Endothelial cell (in vitro differentiated cells): ENCODE data around the gene ARID1B. TPM values are rescaled to one million over a fixed set of nuclear protein-coding genes. Genes with fewer than 3 reads are reported as not detected.
A peak's percentile ranks its signal among the peaks of the same experiment; 100 is the strongest.

Experiments used
- DNase-seq: peaks from one replicate; pipeline ENCODE4 v3.0.0; 2021; ENCODE audit warnings: low spot score
- H3K27ac Mint-ChIP-seq: one replicate; pipeline ENCODE4 v1.8.0; 2021; ENCODE audit warnings: mixed read lengths, inconsistent platforms; ENCODE audit not compliant: unreplicated experiment
- H3K27me3 Mint-ChIP-seq: one replicate; pipeline ENCODE4 v1.8.0; 2021; ENCODE audit warnings: mild to moderate bottlenecking, moderate library complexity, mixed read lengths, inconsistent platforms; ENCODE audit not compliant: unreplicated experiment
- H3K36me3 Mint-ChIP-seq: one replicate; pipeline ENCODE4 v1.8.0; 2021; ENCODE audit warnings: mild to moderate bottlenecking, low read depth, mixed read lengths, inconsistent platforms; ENCODE audit not compliant: unreplicated experiment
- H3K4me1 Mint-ChIP-seq: one replicate; pipeline ENCODE4 v1.8.0; 2021; ENCODE audit warnings: mild to moderate bottlenecking, mixed read lengths, inconsistent platforms; ENCODE audit not compliant: unreplicated experiment
- H3K4me3 Mint-ChIP-seq: one replicate; pipeline ENCODE4 v1.8.0; 2021; ENCODE audit warnings: mild to moderate bottlenecking, mixed read lengths, inconsistent platforms; ENCODE audit not compliant: unreplicated experiment
- H3K9me3 Mint-ChIP-seq: one replicate; pipeline ENCODE4 v1.8.0; 2021; ENCODE audit warnings: mixed read lengths, inconsistent platforms; ENCODE audit not compliant: unreplicated experiment
- total RNA-seq: library from RNA; stranded (reverse); fragmentation: NEBNext Ultra II Directional; extraction: Animal tissue kit (Norgen Biotek cat#: 25700); gene quantifications from one replicate; pipeline ENCODE4 v1.2.1, GENCODE V29; 2021; ENCODE audit not compliant: unreplicated experiment
- TF ChIP-seq, protein P1 (sequence below): fragments of 200-600 bp; sonication (generic); IDR thresholded peaks from one replicate; pipeline ENCODE4 v1.5.0; 2021; ENCODE audit warnings: antibody characterized with exemption; ENCODE audit not compliant: unreplicated experiment

The ARID1B gene
- total RNA-seq, 1 donor from 2014 or later: 104 TPM

DNA sequence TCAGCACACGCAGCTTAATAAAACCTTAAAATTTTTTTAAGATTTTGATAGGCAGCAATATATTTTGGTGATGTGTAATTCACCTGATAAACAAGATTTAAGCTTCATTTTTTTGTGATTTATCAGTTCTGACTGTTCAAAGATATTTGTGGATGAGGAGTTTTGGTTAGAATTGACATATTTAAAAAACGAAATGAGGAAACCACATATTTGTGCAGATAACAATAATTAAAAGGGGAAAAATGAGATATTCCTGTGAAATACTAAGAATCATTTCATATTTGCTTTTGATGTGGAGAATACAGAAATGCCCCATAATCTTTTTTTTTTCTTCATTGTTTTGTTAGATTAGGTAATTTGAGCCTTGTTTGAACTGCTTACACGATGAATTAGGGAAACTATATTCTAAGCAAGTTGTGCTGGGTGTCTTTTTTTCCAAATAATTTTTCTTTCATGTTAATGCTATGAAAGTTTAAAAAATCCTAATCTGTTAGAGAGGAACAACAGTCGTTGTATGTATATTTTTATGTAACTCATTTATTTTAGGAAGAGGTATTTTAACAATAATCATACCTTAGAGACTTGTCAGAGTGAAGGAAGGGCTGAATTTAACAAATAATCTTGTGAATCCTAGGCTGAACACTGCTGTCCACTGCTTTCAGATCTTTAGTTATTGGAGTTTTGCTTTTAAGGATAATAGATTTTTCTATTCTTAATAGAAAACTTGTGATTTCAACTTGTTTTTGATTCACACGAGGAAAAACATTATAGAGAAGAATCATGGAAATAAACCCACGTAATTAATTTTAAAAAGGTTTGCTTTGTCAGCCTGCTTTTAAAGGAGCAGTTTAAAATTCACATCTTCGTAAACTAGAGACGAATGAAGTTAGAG, 4.0 kb downstream of the ARID1B start:
- peaks cover 36% of the 10 kb centered on the region for H3K4me1 Mint-ChIP-seq
- H3K4me3 Mint-ChIP-seq: peak overlapping the region; percentile 98
- H3K9me3 Mint-ChIP-seq: no peaks in the 10 kb centered on the region
- peaks cover 12% of the 10 kb centered on the region for H3K36me3 Mint-ChIP-seq
- DNase-seq: no peak
- no peak overlapping the region for H3K27ac Mint-ChIP-seq
- H3K27me3 Mint-ChIP-seq: peaks cover 21% of the 10 kb centered on the region
- TF ChIP-seq, protein P1, sequence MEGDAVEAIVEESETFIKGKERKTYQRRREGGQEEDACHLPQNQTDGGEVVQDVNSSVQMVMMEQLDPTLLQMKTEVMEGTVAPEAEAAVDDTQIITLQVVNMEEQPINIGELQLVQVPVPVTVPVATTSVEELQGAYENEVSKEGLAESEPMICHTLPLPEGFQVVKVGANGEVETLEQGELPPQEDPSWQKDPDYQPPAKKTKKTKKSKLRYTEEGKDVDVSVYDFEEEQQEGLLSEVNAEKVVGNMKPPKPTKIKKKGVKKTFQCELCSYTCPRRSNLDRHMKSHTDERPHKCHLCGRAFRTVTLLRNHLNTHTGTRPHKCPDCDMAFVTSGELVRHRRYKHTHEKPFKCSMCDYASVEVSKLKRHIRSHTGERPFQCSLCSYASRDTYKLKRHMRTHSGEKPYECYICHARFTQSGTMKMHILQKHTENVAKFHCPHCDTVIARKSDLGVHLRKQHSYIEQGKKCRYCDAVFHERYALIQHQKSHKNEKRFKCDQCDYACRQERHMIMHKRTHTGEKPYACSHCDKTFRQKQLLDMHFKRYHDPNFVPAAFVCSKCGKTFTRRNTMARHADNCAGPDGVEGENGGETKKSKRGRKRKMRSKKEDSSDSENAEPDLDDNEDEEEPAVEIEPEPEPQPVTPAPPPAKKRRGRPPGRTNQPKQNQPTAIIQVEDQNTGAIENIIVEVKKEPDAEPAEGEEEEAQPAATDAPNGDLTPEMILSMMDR: no peak

DNA sequence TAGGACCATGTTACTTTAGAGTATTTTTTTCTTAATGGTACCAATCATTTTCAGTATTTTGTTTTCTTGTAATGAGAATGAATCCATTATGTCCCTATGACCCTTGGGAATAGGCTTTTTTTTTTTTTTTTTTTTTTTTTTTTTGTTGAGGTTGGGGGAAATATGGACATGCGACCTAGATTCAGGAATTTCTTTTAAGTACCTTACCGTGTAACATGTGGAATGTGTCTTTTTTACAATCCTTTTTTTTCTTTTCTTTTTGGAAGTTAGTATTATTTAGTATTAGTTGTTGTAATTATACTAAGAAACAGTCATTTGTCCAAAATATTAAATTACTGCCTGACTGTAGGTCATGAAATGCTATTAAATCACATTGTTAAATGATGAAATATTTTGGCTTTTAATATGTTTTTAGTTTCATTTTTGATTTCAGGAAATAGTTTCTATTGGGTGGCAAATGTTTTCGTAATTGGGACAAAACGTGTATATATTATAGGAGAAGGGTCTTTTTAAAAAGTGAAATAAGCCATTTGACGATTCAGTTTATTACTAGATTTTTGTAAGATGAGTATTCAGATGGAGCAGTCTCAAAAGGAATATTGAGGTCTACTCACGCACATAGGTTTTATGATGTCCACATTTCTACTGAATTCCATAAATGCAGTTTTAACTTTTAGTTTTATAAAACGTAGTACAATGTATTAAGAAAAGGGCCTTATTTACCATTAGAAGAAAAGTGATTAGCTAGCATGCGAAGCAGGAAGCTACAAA, 4.9 kb downstream of the ARID1B start:
- Mint-ChIP-seq H3K27me3 (peaks cover 14% of the 10 kb centered on the region), H3K27ac (peak overlapping the region; percentile 80), H3K4me1 (peaks cover 36% of the 10 kb centered on the region), H3K4me3 (peak overlapping the region; percentile 98), H3K9me3 (no peaks in the 10 kb centered on the region), H3K36me3 (peaks cover 6% of the 10 kb centered on the region)
- TF ChIP-seq, protein P1: no peak
- DNase-seq: no peak

DNA sequence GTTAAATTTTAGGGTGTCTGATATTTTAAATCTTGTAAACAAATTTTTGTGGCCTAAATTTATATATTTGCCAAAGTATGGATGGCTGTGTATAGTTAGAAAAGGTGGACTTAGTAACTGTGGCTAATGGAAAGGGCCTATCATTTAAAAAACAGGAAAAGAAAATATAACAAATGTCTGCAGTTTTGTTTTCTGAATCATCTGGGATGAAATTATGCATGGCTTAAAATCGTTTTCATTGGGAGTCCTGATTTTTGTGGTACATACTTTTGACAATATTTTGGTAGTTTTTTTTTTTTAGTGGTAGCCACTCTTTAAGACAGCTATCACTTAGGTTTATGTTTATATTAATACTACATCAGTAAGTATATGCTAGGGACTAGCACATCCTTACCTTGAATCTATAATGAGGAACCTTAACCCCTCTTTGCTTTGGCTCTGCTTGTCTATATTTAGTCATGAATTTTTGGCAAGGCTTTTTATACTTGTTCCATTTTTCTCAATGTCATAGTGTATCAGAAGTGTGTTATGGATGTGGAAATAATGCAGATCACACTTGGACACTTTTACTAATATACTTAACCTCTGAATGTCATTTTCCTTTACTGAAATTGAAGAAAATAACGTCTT, 5.6 kb downstream of the ARID1B start:
- TF ChIP-seq, protein P1: no peak
- no peaks in the 10 kb centered on the region for H3K9me3 Mint-ChIP-seq
- no peak overlapping the region for H3K4me3 Mint-ChIP-seq
- peak overlapping the region; percentile 80 for H3K27ac Mint-ChIP-seq
- no peak for DNase-seq
- peaks cover 6% of the 10 kb centered on the region for H3K36me3 Mint-ChIP-seq
- H3K4me1 Mint-ChIP-seq: peaks cover 36% of the 10 kb centered on the region
- peaks cover 12% of the 10 kb centered on the region for H3K27me3 Mint-ChIP-seq

DNA sequence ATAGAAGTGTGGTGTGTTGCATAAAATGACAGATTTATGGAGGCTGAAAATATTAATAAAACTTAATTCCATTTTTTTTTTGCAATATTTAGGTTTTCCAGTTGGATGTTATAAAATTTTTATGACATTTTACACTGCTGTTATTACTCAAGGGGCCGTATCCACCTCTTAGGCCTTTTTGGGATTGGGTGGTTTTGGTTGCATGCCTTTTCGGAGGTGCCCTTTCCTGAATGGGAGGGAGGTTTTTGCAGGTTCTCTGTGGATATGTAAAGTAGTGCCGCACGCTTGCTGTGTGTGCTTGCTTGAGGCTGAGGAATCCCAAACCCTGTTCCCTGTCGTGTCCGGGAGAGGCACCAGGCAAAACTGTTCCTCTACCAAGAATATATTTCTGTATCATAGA, 6.8 kb downstream of the ARID1B start:
- no peak for DNase-seq
- H3K36me3 Mint-ChIP-seq: peaks cover 6% of the 10 kb centered on the region
- peak overlapping the region; percentile 13 for H3K27ac Mint-ChIP-seq
- H3K9me3 Mint-ChIP-seq: no peaks in the 10 kb centered on the region
- peak overlapping the region; percentile 30 for H3K4me3 Mint-ChIP-seq
- H3K4me1 Mint-ChIP-seq: peaks cover 36% of the 10 kb centered on the region
- TF ChIP-seq, protein P1: no peak
- peaks cover 12% of the 10 kb centered on the region for H3K27me3 Mint-ChIP-seq
